ENCODE measurements around the gene PPP1R1C. TPM values are rescaled to one million over a fixed set of nuclear protein-coding genes. Genes with fewer than 3 reads are reported as not detected.

Gene PPP1R1C
- total RNA-seq, 6 donors from 2014 or later: 2.6 to 13.6 (median 10.9) TPM; not detected in 1

GRCh38 chr2:182055993-182056392 lies 70.3 kb downstream of the PPP1R1C start:
- no peak overlapping the region for H3K27ac ChIP-seq
- no peak overlapping the region for H3K4me3 ChIP-seq
- H3K36me3 ChIP-seq: no peaks in the 10 kb centered on the region
- DNase-seq (no peak), ATAC-seq (ENCODE audit: low FRiP score in 2 of 2) (no peak)
- no peaks in the 10 kb centered on the region for H3K27me3 ChIP-seq
- no peaks in the 10 kb centered on the region for H3K4me1 ChIP-seq
- no peaks in the 10 kb centered on the region for H3K9me3 ChIP-seq
- TF ChIP-seq CTCF (IDR thresholded peaks at IDR 0.05) (no peak), EP300 (IDR thresholded peaks at IDR 0.05) (no peak), POLR2AphosphoS5 (IDR thresholded peaks at IDR 0.05) (no peak), POLR2A (IDR thresholded peaks at IDR 0.05) (no peak)
- 87 to 92% methylated on average over 4 of the region's 4 CpGs for WGBS, 2 donors

GRCh38 chr2:182057002-182057401 lies 71.3 kb downstream of the PPP1R1C start:
- DNase-seq (no peak), ATAC-seq (ENCODE audit: low FRiP score in 2 of 2) (no peak)
- Histone ChIP-seq H3K9me3 (no peaks in the 10 kb centered on the region), H3K4me3 (no peak overlapping the region), H3K27ac (no peak overlapping the region), H3K36me3 (no peaks in the 10 kb centered on the region), H3K4me1 (no peaks in the 10 kb centered on the region), H3K27me3 (no peaks in the 10 kb centered on the region)
- TF ChIP-seq POLR2A (IDR thresholded peaks at IDR 0.05) (no peak), CTCF (IDR thresholded peaks at IDR 0.05) (no peak), EP300 (IDR thresholded peaks at IDR 0.05) (no peak), POLR2AphosphoS5 (IDR thresholded peaks at IDR 0.05) (no peak)

- H3K9me3 ChIP-seq: no peaks in the 10 kb centered on the region
- no peak for DNase-seq
- no peak overlapping the region for H3K27ac ChIP-seq
- TF ChIP-seq CTCF (IDR thresholded peaks at IDR 0.05): no peak
- no peak for TF ChIP-seq POLR2A (IDR thresholded peaks at IDR 0.05)
- no peak for TF ChIP-seq EP300 (IDR thresholded peaks at IDR 0.05)
- no peak for TF ChIP-seq POLR2AphosphoS5 (IDR thresholded peaks at IDR 0.05)
- H3K4me3 ChIP-seq: no peak overlapping the region
- no peaks in the 10 kb centered on the region for H3K36me3 ChIP-seq
- WGBS, 2 donors: 83% methylated on average over 1 of the region's 1 CpG
- ATAC-seq (ENCODE audit: low FRiP score in 2 of 2): no peak
- H3K4me1 ChIP-seq: no peaks in the 10 kb centered on the region
- H3K27me3 ChIP-seq: no peaks in the 10 kb centered on the region
Measured at GRCh38 chr2:182058056-182058455, 72.4 kb downstream of the PPP1R1C start.

GRCh38 chr2:182061739-182062138 lies 76.1 kb downstream of the PPP1R1C start:
- H3K4me3 ChIP-seq: no peak overlapping the region
- no peaks in the 10 kb centered on the region for H3K27me3 ChIP-seq
- TF ChIP-seq POLR2A (IDR thresholded peaks at IDR 0.05): no peak
- no peak for TF ChIP-seq POLR2AphosphoS5 (IDR thresholded peaks at IDR 0.05)
- TF ChIP-seq EP300 (IDR thresholded peaks at IDR 0.05): no peak
- TF ChIP-seq CTCF (IDR thresholded peaks at IDR 0.05): no peak
- no peaks in the 10 kb centered on the region for H3K36me3 ChIP-seq
- H3K27ac ChIP-seq: no peak overlapping the region
- no peaks in the 10 kb centered on the region for H3K4me1 ChIP-seq
- no peaks in the 10 kb centered on the region for H3K9me3 ChIP-seq
- ATAC-seq (ENCODE audit: low FRiP score in 2 of 2): no peak
- 47 to 68% methylated on average over 1 of the region's 1 CpG for WGBS, 2 donors
- DNase-seq: no peak

- H3K4me1 ChIP-seq: no peaks in the 10 kb centered on the region
- H3K9me3 ChIP-seq: no peaks in the 10 kb centered on the region
- H3K27ac ChIP-seq: no peak overlapping the region
- DNase-seq: no peak
- ATAC-seq (ENCODE audit: low FRiP score in 2 of 2): no peak
- H3K36me3 ChIP-seq: no peaks in the 10 kb centered on the region
- no peak overlapping the region for H3K4me3 ChIP-seq
- H3K27me3 ChIP-seq: no peaks in the 10 kb centered on the region
- 66 to 74% methylated on average over 3 of the region's 3 CpGs for WGBS, 2 donors
- TF ChIP-seq CTCF (IDR thresholded peaks at IDR 0.05): no peak
- TF ChIP-seq EP300 (IDR thresholded peaks at IDR 0.05): no peak
- no peak for TF ChIP-seq POLR2AphosphoS5 (IDR thresholded peaks at IDR 0.05)
- TF ChIP-seq POLR2A (IDR thresholded peaks at IDR 0.05): no peak
Measured at GRCh38 chr2:182062329-182062972, 76.8 kb downstream of the PPP1R1C start.
